Smooth muscle cell (in vitro differentiated cells): ENCODE measurements around the gene LTN1. TPM values are rescaled to one million over a fixed set of nuclear protein-coding genes. Genes with fewer than 3 reads are reported as not detected.
A peak's percentile ranks its signal among the peaks of the same experiment; 100 is the strongest.

Experiments used
- DNase-seq: peaks from one replicate; lab custom pipeline; 2025; ENCODE audit not compliant: unreplicated experiment; lab: John Stamatoyannopoulos, UW
- H2AFZ ChIP-seq: fragments of 200-600 bp; sonication (generic); 2 replicates; pipeline ENCODE4 v1.6.0; 2016; ENCODE audit warnings: antibody characterized with exemption, low read depth, mild to moderate bottlenecking
- H3F3A ChIP-seq: fragments of 200-600 bp; sonication (generic); 2 replicates; pipeline ENCODE4 v1.6.0; 2017; ENCODE audit warnings: antibody characterized with exemption, low read depth
- H3K27ac ChIP-seq: fragments of 200-600 bp; sonication (generic); 2 replicates; pipeline ENCODE4 v1.5.1; 2016; ENCODE audit warnings: low read depth, mild to moderate bottlenecking
- H3K27me3 ChIP-seq: fragments of 200-600 bp; sonication (generic); 2 replicates; pipeline ENCODE4 v1.6.1; 2016; ENCODE audit warnings: low read depth, mild to moderate bottlenecking
- H3K36me3 ChIP-seq: fragments of 200-600 bp; sonication (generic); 2 replicates; pipeline ENCODE4 v1.5.1; 2016; ENCODE audit warnings: low read depth
- H3K4me1 ChIP-seq: fragments of 200-600 bp; sonication (generic); 2 replicates; pipeline ENCODE4 v1.5.1; 2016; ENCODE audit warnings: low read depth
- H3K4me2 ChIP-seq: fragments of 200-600 bp; sonication (generic); 2 replicates; pipeline ENCODE4 v1.6.0; 2016; ENCODE audit warnings: mild to moderate bottlenecking
- H3K4me3 ChIP-seq: fragments of 200-600 bp; sonication (generic); 2 replicates; pipeline ENCODE4 v1.5.1; 2016; ENCODE audit warnings: mild to moderate bottlenecking
- H3K79me2 ChIP-seq: fragments of 200-600 bp; sonication (generic); 2 replicates; pipeline ENCODE4 v1.6.0; 2016; ENCODE audit warnings: low read depth, mild to moderate bottlenecking
- H3K9ac ChIP-seq: fragments of 200-600 bp; sonication (generic); 2 replicates; pipeline ENCODE4 v1.6.0; 2016; ENCODE audit warnings: low read depth
- H3K9me3 ChIP-seq: fragments of 200-600 bp; sonication (generic); replicated peaks from 2 replicates; pipeline ENCODE4 v1.5.1; 2016; ENCODE audit warnings: low read depth
- H4K20me1 ChIP-seq: fragments of 200-600 bp; sonication (generic); 2 replicates; pipeline ENCODE4 v1.6.0; 2016; ENCODE audit warnings: low read depth
- WGBS: methylation state at CpG from one replicate; pipeline ENCODE4 v1.1.7; 2016; ENCODE audit warnings: low lambda C conversion rate; 5-methylcytosine and 5-hydroxymethylcytosine counted together
- polyA plus RNA-seq: library from polyadenylated mRNA; unstranded; fragments of >200 nt; fragmentation: Nextera tagmentation; extraction: Ambion mirVana; gene quantifications from 2 replicates; pipeline ENCODE4 v1.2.1, GENCODE V29; 2016
- total RNA-seq: library from RNA; depleted of rRNA; stranded (reverse); fragments of >200 nt; gene quantifications from 2 replicates; pipeline ENCODE4 v1.2.3, GENCODE V29; 2014
- TF ChIP-seq, protein P1 (sequence below): fragments of 200-600 bp; sonication (generic); IDR thresholded peaks from 2 replicates; pipeline ENCODE4 v1.5.1; 2017; ENCODE audit warnings: borderline replicate concordance, mild to moderate bottlenecking, antibody characterized with exemption; ENCODE audit not compliant: insufficient read depth, poor library complexity, severe bottlenecking

Gene LTN1
- total and polyA plus RNA-seq, 2 experiments from 2014 or later, result 10.2 to 44.4 TPM

- TF ChIP-seq, protein P1, sequence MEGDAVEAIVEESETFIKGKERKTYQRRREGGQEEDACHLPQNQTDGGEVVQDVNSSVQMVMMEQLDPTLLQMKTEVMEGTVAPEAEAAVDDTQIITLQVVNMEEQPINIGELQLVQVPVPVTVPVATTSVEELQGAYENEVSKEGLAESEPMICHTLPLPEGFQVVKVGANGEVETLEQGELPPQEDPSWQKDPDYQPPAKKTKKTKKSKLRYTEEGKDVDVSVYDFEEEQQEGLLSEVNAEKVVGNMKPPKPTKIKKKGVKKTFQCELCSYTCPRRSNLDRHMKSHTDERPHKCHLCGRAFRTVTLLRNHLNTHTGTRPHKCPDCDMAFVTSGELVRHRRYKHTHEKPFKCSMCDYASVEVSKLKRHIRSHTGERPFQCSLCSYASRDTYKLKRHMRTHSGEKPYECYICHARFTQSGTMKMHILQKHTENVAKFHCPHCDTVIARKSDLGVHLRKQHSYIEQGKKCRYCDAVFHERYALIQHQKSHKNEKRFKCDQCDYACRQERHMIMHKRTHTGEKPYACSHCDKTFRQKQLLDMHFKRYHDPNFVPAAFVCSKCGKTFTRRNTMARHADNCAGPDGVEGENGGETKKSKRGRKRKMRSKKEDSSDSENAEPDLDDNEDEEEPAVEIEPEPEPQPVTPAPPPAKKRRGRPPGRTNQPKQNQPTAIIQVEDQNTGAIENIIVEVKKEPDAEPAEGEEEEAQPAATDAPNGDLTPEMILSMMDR, result no peak
- WGBS, result 79% methylated on average over 3 of the region's 3 CpGs
- no peaks in the 10 kb centered on the region for H3K79me2 ChIP-seq
- no peak overlapping the region for H2AFZ ChIP-seq
- H3K27me3 ChIP-seq, result no peaks in the 10 kb centered on the region
- H3K4me3 ChIP-seq, result no peak overlapping the region
- H3K27ac ChIP-seq, result no peak overlapping the region
- no peaks in the 10 kb centered on the region for H3K36me3 ChIP-seq
- no peak for DNase-seq
- no peaks in the 10 kb centered on the region for H4K20me1 ChIP-seq
- H3K9ac ChIP-seq, result no peak overlapping the region
- no peaks in the 10 kb centered on the region for H3K9me3 ChIP-seq
- no peaks in the 10 kb centered on the region for H3F3A ChIP-seq
- no peaks in the 10 kb centered on the region for H3K4me1 ChIP-seq
- H3K4me2 ChIP-seq, result no peak overlapping the region
Observed at GRCh38 chr21:28893687-28894086, 99.0 kb downstream of the LTN1 start.

GRCh38 chr21:28892199-28893111, 100.2 kb downstream of the LTN1 start:
- Histone ChIP-seq H3K9me3 (no peaks in the 10 kb centered on the region), H3K4me2 (no peak overlapping the region), H3K79me2 (no peaks in the 10 kb centered on the region), H3K27me3 (no peaks in the 10 kb centered on the region), H3K9ac (no peak overlapping the region), H2AFZ (no peak overlapping the region), H3K27ac (no peak overlapping the region), H3K4me3 (no peak overlapping the region), H3K36me3 (no peaks in the 10 kb centered on the region), H3F3A (no peaks in the 10 kb centered on the region), H3K4me1 (no peaks in the 10 kb centered on the region), H4K20me1 (no peaks in the 10 kb centered on the region)
- DNase-seq, result no peak
- TF ChIP-seq, protein P1, result no peak
- 77% methylated on average over 6 of the region's 6 CpGs for WGBS

DNA sequence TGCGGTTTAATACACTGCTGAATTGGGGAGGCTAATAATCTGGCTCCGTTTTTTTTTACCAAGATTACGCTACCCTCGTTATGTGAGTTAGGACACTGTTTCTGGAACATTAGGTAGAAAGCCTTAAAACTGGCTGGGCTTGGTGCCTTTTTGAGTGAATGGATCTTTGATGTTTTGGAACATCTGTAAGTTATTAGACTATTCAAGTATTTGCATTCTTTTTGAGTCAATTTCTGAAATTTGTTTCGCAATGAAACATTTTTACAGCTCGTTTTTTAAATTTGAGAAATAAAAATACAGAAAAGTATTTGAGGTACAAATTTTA, 106.9 kb downstream of the LTN1 start:
- TF ChIP-seq, protein P1, result no peak
- Histone ChIP-seq H3K36me3 (peaks cover 8% of the 10 kb centered on the region), H3K79me2 (no peaks in the 10 kb centered on the region), H3F3A (no peaks in the 10 kb centered on the region), H3K4me2 (peak overlapping the region; percentile 94), H3K4me3 (peak overlapping the region; percentile 72), H2AFZ (peak overlapping the region; percentile 96), H3K27me3 (no peaks in the 10 kb centered on the region), H4K20me1 (no peaks in the 10 kb centered on the region), H3K27ac (peak overlapping the region; percentile 91), H3K9me3 (no peaks in the 10 kb centered on the region), H3K9ac (peak overlapping the region; percentile 90), H3K4me1 (peaks cover 9% of the 10 kb centered on the region)
- WGBS, result 95% methylated on average over 6 of the region's 6 CpGs
- no peak for DNase-seq
